ENCODE results near the gene TNS3.

The TNS3 gene

DNA sequence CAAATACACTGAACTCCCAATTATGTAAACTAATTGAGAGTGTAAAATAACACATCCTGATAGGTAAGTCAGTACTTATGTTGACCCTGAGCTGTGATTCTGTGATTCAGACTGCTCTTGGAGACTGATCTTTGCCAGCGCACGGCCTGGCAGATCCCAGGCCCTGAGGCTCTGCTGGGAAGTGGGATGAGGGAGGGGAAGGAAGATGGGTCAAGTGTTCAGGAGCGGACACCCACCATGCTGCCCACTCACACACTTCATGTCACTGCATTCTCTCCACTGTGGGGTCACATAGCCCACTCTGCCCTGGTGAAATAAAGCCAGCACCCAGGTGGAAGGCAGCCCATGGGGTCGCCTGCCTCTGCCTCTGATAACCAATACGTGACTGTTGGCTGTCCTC, 226.2 kb downstream of the TNS3 start:
- no peak for DNase-seq

DNA sequence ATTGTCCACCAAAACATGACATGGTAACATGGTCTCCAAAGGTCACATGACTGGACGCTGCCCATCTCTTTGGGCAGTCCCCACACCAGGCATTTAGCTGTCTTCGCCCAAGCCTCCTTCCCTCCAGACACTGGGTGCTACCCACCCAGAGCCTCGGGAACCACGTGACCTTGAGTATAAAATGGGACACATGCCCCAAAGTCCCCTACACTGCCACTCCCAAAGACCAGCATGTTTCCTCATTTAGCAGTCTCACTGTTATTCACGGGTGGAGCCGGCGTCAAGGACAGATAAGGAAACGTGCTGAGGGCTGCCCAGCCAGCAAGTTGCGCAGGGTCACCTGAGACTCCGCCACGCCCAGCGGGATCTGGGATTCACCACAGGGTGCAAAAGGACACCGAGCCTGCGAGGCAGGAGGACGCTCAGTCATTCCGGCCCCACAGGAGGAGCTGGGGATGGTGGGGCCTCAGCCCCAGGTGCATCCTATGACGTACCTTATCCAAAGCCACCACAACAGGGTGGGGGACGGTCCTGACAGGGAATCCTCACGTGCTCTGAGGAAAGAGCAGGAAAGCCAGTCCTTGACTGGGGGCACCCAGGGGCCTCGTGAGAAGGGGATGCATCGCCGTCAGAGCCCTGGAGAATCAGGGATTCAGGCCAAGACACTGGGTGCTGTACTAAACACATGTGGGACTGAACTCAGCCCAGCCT, 226.9 kb downstream of the TNS3 start:
- no peak for DNase-seq

DNA sequence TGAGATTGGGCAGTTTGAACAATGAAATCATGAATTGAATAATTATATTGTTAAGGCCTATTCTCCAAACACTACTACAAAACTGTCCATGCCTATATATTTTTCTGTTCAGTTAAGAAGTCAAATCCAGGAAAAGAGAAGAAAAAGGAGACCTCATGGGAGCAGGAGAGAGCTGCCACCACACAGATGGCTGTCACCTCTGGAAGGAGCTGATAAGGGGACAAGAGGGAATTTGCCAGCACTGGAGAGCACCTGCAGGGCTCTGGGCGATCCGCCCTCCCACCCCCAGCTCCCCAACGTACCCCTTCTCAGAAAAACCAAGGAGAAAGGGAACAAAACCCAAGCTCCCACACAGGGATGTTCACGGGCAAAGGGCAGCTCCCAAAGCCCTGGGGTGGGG, 227.8 kb downstream of the TNS3 start:
- no peak for DNase-seq

DNA sequence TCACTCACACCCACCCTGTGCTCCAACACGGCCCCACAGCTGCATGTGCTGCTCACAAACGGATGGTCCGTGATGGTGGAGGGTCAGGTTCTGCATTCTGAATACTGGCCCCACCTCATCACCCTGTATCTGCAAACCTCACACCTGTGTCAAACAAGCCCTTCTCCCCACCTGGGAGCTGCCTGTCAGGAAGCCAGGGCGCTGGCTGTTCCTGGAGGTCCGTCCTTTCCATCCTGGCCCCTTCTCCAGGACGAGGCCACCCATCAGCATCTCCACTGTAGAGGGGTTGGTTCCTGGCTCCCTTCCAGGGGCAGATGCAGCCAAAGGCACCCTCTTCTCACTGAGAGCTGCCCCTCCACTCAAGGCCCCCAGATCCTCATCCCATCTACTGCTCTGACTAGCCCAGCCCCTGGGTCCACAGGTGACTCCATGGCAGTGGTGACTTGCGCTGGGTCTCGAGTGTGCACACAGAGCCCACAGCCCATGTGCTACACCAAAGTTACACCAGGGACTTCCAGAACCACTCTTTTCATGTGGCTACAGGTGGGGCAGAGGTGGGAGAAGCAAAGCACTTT, 229.4 kb downstream of the TNS3 start:
- DNase-seq: no peak

DNA sequence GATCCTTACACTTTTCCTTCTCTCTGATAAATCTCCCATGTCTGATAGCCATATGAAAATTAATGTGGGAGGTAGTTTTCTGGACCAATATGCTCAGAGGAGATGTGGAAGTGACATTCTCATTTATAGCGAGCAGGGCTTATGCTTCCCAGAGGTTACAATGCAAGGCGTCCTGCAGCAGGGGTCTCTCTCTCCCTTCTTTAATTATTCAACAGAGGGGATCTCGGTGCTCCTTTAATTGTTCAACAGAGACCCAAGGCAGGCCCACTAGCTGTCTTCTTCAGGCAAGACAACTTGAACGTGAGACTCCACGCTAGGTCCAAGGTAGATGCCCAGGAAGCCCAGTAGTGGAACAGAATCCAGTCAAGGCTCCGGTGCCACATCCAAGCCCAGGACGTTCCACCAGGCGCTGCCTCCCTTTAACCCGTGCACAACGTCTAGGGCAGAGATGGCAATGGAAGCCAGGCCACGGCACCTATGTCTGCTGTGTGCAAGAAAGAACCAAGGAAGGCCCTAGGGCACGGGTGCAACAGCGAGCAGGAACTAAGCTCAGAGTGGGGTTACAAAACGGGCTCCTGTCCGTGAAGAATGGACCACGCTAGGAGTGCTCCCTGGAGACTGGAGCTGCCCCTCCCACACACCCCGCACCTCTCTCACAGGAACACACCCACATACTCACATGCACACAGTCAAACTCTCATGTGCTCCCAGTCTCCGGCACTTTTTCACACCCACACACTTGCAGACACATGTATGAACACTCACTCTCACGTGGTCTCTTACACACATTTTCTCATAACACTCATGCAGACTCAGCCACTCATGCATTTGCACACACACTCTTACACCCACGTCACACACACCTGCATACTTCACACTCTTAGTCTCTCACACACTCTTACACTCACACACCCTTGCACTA, 230.4 kb downstream of the TNS3 start:
- DNase-seq: no peak

DNA sequence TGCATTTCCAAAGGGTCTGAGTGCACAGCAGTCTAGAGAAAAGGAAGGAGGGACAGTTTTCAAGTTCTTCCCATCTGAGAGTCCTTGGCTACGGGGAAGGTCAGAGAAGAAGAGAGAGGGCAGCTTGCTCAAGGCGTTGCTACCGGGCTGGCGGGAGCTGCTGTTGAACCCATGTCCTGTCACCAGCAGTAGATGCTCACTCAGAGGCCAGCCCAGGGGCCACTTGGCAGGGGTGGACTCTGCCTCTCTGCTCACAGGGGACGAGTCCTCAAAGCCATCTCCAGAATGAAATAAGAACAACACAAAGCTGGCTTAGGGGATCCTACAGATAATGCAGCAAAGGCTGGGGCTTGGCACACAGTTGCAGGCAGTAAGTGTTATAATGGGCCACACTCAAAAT, 231.5 kb downstream of the TNS3 start:
- DNase-seq: no peak

DNA sequence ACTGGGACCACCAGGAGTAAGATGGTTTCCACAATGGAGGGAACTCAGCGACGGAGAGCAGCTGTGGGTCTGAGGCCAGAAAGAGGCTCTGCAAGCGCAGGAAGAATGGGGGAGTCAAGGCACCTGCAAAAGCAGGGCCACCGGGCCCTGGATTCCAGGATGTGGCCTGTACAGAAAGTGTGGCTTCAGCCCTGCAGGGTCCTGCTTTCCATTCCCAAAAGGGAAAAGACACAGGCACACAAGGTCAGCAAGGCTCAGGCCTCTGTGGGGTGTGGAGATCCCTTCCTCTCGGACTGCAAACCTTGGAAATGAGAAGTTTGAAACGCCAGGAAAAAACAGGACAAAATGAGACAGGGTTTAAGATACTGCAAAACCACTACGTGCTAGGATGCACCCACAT, 232.5 kb downstream of the TNS3 start:
- no peak for DNase-seq

DNA sequence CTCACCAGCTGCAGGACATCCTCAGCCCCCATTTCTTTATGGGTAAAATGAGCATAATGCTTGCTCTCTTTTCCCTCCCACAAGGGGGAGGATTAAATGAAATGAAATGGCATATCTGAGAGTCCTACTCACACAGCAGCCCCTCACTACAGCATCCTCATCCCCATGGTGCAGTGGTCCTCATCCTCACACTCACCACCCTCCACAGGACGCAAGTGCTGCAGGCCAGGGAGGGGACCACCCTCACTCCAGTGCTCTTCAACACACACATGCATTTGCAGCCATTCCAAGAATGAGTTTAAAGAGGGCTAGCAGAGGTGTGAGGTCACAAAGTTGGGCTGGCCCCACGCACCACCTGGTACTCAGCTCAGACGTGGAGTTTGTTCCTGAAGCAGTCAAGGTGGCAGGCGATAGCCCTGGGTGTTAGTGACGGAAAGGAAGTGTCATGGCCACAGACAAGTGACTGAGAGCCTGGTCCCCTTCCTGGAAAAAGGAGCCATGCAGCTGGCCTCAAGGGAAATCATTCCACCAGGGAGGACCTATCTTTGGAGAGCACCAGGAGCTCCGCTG, 234.0 kb downstream of the TNS3 start:
- DNase-seq: no peak

DNA sequence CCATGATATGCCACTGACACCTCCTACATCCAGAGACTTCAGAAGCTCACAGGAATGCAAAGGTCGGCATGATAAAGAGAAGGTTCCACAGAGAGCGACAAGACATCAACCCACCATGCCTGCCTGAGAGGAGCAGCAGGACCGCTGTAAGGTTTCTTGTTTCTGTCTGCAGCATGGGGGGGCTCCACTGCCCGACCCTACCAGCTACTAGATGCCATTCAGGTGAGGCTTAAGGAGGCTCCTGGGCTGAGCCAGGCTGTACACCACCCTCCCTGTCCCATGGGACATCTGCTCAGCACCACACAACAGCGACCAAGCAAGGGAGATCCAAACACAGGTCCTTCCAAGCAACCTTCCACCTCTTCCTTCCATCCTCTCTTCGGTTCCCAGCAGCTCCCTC, 234.6 kb downstream of the TNS3 start:
- DNase-seq: no peak

DNA sequence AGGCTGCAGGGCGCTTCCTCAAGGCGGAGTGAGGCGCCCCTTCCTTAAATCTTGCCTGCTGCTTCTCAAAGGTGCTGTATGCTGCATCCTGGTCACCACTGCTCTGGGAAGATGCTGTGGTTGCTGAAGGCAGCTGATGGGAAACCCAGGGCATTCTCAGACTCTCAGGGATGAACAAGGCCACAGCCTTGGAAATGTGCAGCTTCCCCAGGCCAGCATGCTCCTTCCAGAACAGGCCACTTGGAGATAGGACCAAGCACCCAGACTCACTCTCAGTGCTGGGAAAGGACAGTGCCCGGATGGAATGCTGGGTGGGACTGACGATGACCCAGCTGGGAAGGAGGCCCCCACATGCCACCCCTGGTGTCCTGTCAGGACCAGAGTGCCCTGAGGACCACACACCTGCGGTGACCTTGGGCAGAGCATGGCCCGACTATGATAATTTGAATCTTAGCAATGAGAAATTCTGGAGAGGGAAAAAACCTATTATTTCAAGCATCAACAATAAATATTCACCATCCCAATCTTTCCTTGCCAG, 235.5 kb downstream of the TNS3 start:
- no peak for DNase-seq

DNA sequence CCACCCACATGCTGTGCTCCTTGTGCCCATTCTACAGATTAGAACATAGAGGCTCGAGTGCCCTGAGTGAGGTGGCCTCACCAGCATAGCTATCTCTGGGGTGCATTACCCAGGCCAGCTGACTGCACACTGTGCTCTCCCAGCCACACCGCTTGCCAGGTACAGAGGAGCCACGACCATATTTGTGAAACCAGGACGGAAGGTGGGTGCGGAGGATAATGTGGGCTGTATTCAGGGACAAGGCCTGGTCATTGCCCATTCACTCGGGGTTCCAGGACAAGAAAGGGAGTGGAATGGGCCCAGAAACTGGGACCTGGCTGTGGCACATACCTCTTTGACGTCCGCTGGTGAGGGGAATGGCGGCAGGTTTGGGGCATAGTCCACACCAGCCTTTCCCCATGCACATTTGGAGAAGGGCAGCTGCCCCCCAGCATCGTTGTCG, 236.0 kb downstream of the TNS3 start:
- DNase-seq: no peak

DNA sequence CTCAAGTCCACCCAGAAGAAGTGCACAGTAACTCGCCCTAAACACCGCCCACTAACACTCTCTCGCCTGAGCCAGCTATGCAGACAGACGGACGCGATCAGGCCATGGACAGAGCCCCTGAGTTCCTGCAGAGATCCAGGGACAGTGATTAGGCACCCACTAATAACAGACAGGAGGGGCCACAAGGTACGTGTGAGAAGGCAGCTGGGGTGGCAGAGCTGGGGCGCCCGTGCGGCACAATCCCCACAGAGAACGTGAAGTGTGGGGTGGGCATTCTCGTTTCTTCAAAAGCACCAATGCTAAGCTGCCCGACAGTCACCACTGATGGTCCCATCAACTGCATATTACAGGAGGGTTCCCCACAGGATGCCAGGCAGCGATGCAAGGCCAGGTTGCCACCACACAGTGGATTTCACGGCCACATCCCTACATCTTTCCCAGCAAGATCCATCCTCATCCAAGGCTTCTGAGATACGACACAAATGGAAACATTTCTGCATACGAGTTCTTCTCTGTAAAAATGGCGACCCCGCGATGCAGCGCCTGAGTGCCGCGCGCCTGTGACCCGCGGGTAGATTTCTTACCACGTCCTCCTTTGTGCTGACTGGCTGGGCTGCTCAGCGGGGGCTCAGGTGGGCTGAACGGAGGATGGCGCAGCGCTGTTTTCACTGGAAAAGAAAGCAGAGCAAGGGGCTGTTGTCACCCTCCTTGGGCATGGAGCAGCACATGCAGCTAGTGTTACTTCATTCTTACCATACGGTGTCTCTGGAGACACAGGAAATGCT, 237.5 kb downstream of the TNS3 start:
- DNase-seq: no peak

DNA sequence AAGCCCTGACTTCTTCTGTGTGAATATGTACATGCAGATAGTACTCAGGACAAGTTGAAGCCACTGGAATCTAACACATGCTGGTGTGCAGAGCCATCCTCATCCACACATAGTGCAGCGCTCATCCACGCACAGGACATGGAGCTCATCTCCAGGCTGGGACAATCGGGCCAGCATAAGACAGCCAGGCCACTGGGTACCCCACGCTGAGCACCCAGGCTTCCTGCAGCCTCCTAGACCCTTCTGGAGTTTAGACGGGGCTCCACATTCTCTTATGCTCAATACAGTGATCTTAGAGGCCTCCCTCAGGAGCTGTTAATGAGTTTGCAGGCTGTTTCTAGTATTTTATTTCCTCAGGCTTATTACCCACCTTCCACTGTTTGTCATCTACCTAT, 238.9 kb downstream of the TNS3 start:
- no peak for DNase-seq

DNA sequence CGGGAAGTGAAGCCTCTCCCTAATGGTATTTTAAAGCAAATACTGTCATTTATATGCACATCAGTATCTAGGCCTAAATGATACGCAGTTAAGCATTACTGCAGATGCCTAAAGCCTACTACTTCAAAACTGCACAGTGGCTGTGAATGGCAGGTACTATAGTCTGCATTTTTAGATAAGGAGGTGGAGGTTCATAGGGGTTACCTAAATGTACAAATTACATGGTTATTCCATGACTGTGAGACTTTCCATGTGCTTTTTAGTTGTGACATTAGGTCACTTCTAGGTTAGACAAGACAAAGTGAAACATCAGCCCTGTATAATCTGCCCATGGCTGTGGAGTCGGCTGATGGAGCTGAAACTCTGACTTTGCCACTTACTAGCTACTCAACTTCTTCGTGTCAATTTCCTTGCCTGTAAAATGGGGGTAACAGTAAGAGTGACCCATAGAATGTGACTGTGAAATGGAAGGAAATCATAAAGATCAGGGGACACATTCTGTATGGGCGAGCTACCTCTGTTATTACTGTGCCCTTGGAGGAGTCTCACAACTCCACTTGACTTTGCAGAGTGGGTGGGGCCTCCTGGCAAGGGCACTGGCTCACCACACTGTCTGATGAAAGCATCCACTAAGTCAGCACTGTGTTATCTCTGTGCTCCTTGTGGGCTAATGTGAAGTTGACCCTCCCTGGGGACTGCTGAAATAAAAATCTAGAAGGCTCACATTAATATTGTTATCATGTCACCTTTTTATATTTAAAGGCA, 239.4 kb downstream of the TNS3 start:
- DNase-seq: no peak

DNA sequence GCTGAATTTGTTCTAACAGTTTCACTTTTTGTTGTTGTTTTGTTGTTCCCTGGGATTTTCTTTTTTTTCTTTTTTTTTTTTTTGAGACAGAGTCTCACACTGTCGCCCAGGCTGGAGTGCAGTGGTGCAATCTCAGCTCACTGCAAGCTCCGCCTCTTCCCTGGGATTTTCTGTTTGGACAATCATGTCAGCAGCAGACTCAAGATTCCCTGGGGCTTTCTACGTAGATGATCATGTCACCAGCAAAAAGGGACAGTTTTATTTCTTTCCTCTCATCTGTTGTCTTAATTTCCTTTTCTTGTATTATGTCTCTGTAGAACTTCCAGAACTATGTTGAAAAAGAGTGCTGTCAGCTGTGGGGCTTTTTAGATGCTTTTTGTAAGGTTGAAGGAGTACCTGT, 241.4 kb downstream of the TNS3 start:
- no peak for DNase-seq

DNA sequence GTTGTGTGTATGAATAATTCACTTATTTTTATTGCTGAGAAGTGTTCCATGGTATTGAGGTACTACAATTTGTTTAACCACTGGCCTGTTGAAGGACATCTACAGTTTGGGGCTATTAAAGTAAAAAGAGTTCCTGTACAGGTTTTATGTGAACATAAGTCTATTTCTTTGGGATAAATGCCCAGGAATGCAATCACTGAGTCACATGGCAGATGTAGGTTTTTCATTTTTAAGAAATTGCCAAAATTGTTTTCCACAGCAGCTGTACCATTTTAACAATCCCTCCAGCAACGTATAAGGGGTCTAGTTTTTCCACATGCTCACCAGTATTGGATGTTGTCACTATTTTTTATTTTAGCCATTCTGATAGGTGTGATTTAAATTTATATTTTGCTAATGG, 243.9 kb downstream of the TNS3 start:
- DNase-seq: no peak

DNA sequence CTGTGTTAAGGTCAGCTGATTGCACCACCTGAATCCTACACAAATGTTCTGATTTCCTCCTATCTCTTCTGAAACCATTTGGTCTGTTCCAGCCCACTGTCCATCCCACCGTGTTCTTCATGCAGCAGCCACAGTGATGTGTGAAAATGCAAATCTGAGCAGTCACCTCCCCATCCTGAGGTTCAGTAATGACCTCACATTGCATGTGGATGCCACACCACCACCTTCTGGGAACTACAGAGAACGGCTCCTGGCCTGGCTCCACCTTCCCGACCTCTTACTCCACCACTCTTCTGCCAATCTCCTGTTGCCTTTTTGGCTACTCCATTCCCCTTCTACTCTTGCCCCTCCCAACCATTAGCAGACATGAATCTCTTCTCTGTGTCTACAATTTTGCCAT, 244.4 kb downstream of the TNS3 start:
- DNase-seq: no peak

DNA sequence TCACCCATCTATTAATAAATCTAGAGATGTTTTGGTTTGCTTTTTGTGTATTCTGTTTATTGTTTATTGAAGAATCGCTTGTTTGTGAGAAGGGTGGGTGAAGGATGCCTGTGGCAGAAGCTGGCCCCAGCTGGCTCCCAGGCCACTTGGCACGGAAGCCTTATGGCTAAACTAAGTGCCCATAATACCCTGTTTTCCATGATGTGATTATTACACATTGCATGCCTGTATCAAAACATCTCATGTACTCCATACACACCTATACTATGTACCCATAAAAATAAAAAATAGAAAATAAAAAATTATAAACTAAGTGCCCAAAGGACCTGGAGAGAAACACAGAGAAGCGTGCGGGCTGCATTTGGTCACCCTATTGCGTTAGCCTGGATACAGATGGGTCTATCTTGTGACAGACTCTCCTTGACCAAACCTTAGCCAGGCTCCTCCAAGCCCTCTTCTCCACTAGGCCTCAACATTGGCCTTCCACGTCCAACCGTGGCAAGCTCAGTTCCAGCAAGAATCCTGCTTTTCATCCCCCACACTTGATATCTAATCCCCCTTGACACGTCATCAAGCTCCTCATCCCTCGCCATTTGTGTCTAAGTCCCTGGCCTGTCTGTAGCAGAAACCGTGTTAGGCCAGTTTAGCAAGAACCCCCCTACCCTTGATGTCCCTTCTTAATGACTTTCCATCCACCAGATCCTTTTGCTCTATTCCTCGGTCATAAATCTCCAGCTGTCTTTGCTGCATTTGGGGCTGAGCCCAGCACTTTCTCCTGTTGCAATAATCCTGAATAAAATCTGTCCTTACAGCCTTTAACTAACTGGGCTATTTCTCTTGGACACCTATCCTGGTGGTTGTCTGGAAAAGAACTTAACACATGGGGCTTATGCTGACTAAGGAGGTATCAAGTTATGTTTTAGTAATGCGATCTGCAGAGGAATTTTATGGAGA, 245.2 kb downstream of the TNS3 start:
- DNase-seq: no peak

DNA sequence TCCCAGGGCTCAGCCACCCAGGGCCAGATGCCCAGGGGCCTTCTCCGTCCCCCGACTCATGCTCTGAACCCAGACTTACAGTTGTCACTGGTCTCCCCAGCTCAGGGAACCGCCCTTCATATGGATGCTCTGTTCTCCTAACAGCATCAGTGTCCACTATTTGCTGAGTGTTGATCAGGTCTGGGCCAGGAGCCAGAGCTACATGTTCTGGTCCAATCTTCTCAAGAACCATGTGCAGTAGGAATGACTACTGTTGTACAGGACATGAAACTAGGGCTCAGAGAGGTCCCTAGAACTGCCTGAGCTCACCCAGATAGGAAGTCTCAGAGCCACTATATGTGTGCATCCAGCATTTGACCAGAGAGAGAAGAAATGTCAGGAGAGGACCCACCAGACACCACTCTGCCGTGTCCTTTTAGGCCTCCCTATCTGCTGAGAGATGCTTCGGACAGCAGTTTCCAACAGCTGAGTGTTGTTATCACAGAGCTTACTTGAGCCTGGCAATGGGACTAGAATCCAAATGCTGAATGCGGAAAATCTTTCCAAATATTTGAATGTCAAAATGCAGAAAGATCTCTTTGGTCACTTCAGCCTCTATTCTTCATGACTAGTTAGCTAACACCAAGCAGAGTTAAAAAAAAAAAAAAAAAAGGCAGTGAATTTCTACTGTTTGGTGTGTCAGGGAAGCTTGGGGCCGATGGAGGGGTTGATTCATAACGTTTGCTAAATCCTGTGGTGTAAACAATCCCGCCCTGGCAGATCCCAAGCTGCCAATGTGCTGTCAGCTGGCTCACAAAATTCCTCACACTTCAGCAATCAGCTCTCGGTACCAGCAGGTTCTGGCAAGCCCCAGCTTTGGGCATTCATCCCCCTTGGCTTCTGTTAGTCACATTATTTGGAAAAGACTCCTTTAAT, 246.1 kb downstream of the TNS3 start:
- DNase-seq: no peak
